OCI-LY1 (cell line): ENCODE data around the gene CSAD.

Experiments
- H2AFZ ChIP-seq: fragments of 200-600 bp; sonication (generic), shearing (Covaris generic); 2 replicates; pipeline ENCODE4 v1.6.0; 2014; ENCODE audit warnings: antibody characterized with exemption, mild to moderate bottlenecking, low read length
- H3F3A ChIP-seq: fragments of 200-600 bp; sonication (generic), shearing (Covaris generic); 2 replicates; pipeline ENCODE4 v1.6.0; 2014; ENCODE audit warnings: mild to moderate bottlenecking, antibody characterized with exemption, low read length, moderate library complexity; ENCODE audit not compliant: insufficient read depth
- H3K27ac ChIP-seq: fragments of 200-600 bp; sonication (generic); 2 replicates; pipeline ENCODE4 v1.5.1; 2014; ENCODE audit warnings: low read length, mixed run types, mild to moderate bottlenecking, low read depth; ENCODE audit not compliant: poor library complexity, severe bottlenecking
- H3K27me3 ChIP-seq: fragments of 200-600 bp; sonication (generic); 2 replicates; pipeline ENCODE4 v1.6.0; 2014; ENCODE audit warnings: antibody characterized with exemption, mild to moderate bottlenecking, low read length, moderate library complexity; ENCODE audit not compliant: insufficient read depth
- H3K36me3 ChIP-seq: fragments of 200-600 bp; sonication (generic); 2 replicates; pipeline ENCODE4 v1.6.1; 2014; ENCODE audit warnings: mild to moderate bottlenecking, antibody characterized with exemption, low read length, moderate library complexity, mixed read lengths; ENCODE audit not compliant: insufficient read depth
- H3K4me1 ChIP-seq: fragments of 200-600 bp; sonication (generic); 2 replicates; pipeline ENCODE4 v1.5.1; 2014; ENCODE audit warnings: mild to moderate bottlenecking, low read length, moderate library complexity; ENCODE audit not compliant: insufficient read depth, severe bottlenecking
- H3K4me2 ChIP-seq: fragments of 200-600 bp; sonication (generic), shearing (Covaris generic); 2 replicates; pipeline ENCODE4 v1.6.1; 2014; ENCODE audit warnings: low read length
- H3K4me3 ChIP-seq: fragments of 200-600 bp; sonication (generic); 2 replicates; pipeline ENCODE4 v1.5.1; 2014; ENCODE audit warnings: low read length, low read depth, mild to moderate bottlenecking, mixed read lengths; ENCODE audit not compliant: poor library complexity, severe bottlenecking
- H3K79me2 ChIP-seq: fragments of 200-600 bp; shearing (Covaris generic); 2 replicates; pipeline ENCODE4 v1.6.1; 2016; ENCODE audit warnings: mixed run types, low read length, mixed read lengths; ENCODE audit not compliant: insufficient read depth
- H3K9ac ChIP-seq: fragments of 200-600 bp; sonication (generic), shearing (Covaris generic); 2 replicates; pipeline ENCODE4 v1.6.1; 2014; ENCODE audit warnings: mild to moderate bottlenecking, low read length, mixed read lengths
- H3K9me2 ChIP-seq: fragments of 200-600 bp; sonication (generic), shearing (Covaris generic); 2 replicates; pipeline ENCODE4 v1.6.1; 2014; ENCODE audit warnings: low read depth, mild to moderate bottlenecking, low read length, mixed read lengths
- H3K9me3 ChIP-seq: fragments of 200-600 bp; shearing (Covaris generic); 2 replicates; pipeline ENCODE4 v1.6.1; 2014; ENCODE audit warnings: low read length, mixed read lengths
- H4K20me1 ChIP-seq: fragments of 200-600 bp; sonication (generic), shearing (Covaris generic); 2 replicates; pipeline ENCODE4 v1.6.0; 2016; ENCODE audit warnings: mild to moderate bottlenecking, low read length; ENCODE audit not compliant: insufficient read depth
- EZH2 ChIP-seq: fragments of 200-600 bp; sonication (generic), shearing (Covaris generic); IDR thresholded peaks from 2 replicates; pipeline ENCODE4 v1.8.0; 2017; ENCODE audit warnings: borderline replicate concordance, mixed run types, mild to moderate bottlenecking, antibody characterized with exemption, low read length, moderate library complexity, mixed read lengths
- TF ChIP-seq, protein P1 (sequence below): fragments of 200-600 bp; sonication (generic), shearing (Covaris generic); IDR thresholded peaks from 2 replicates; pipeline ENCODE4 v1.5.1; 2017; ENCODE audit warnings: mild to moderate bottlenecking, antibody characterized with exemption, low read length, moderate library complexity, mixed read lengths

Gene CSAD

DNA sequence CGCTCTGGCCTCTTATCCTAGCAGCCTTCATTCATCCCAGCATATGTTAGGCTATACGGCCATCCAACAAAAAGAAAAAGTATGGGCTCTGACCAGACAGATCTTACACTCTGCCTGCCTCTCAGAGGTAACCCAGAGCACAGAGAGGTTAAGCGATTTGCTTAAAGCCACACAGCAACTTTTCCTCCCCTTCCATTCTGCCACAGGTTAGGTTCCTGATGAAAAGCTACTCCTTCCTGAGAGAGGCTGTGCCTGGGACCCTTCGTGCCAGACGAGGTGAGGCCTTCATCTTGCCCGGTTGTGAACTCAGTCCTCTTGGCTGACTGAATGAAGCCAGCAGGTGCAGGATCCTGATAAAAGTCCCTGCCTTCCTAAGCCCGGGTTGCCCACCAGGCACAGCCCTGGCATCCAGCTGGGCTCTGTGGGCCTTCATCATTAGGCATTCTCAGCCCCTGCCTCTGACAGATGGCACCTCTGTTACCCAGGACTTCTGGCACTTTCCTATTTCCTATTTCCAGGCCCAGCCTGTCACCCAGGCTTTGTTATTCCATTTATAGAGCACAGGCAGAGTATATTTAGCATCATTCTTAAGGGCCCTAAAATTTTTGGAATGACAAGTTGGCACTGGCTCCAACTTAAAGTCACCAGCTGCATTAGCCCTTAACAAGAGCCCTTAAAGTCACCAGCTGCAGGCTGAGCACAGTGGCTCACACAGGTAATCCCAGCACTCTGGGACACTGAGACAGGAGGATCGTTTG lies 64.7 kb downstream of the CSAD start:
- no peak overlapping the region for H2AFZ ChIP-seq

DNA sequence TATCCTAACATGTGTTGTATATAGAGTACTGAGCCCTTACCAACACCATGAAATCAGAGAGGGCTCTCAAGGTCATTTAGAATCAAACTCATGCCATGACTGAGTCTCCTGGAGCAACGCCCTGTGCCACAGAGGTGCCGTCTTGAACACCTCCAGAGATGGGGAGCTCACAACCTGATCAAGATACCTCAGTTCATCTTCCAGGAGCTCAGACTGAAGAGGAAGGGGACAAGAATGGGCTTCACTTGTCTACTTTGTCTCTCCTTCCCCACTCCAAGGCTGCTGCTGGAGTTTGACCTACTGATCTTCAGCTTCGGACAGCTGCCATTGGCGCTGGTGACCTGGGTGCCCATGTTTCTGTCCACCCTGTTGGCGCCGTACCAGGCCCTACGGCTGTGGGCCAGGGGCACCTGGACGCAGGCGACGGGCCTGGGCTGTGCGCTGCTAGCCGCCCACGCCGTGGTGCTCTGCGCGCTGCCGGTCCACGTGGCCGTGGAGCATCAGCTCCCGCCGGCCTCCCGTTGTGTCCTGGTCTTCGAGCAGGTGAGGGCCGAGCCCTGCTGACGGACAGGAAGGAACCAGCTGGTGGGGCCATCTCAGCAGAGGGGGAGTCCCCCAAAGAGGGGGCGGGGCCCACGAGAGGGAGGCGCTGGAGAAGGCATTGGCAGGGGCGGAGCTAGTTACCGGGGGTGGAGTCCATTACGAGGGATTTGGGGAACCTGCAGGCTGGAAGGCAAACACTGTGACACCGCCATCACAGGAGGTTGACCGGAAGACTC lies 65.4 kb downstream of the CSAD start:
- H3K79me2 ChIP-seq: no peaks in the 10 kb centered on the region
- H4K20me1 ChIP-seq: no peaks in the 10 kb centered on the region
- H3K27me3 ChIP-seq: no peaks in the 10 kb centered on the region
- TF ChIP-seq, protein P1, sequence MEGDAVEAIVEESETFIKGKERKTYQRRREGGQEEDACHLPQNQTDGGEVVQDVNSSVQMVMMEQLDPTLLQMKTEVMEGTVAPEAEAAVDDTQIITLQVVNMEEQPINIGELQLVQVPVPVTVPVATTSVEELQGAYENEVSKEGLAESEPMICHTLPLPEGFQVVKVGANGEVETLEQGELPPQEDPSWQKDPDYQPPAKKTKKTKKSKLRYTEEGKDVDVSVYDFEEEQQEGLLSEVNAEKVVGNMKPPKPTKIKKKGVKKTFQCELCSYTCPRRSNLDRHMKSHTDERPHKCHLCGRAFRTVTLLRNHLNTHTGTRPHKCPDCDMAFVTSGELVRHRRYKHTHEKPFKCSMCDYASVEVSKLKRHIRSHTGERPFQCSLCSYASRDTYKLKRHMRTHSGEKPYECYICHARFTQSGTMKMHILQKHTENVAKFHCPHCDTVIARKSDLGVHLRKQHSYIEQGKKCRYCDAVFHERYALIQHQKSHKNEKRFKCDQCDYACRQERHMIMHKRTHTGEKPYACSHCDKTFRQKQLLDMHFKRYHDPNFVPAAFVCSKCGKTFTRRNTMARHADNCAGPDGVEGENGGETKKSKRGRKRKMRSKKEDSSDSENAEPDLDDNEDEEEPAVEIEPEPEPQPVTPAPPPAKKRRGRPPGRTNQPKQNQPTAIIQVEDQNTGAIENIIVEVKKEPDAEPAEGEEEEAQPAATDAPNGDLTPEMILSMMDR: no peak
- TF ChIP-seq EZH2: no peak
- H2AFZ ChIP-seq: no peak overlapping the region
- peak overlapping the region; percentile 54 for H3K27ac ChIP-seq
- no peak overlapping the region for H3K4me2 ChIP-seq
- peaks cover 22% of the 10 kb centered on the region for H3K4me1 ChIP-seq
- H3K4me3 ChIP-seq: no peak overlapping the region
- no peaks in the 10 kb centered on the region for H3K9me3 ChIP-seq
- no peaks in the 10 kb centered on the region for H3K9me2 ChIP-seq
- no peak overlapping the region for H3K9ac ChIP-seq
- no peaks in the 10 kb centered on the region for H3K36me3 ChIP-seq
- H3F3A ChIP-seq: no peaks in the 10 kb centered on the region

More for the DNA sequence above, 64.7 kb downstream of the CSAD start:
- Histone ChIP-seq H3K4me3 (no peak overlapping the region), H3K27ac (no peak overlapping the region), H3K9me2 (no peaks in the 10 kb centered on the region), H3K9me3 (no peaks in the 10 kb centered on the region), H3F3A (no peaks in the 10 kb centered on the region), H4K20me1 (no peaks in the 10 kb centered on the region), H3K36me3 (no peaks in the 10 kb centered on the region), H3K27me3 (no peaks in the 10 kb centered on the region), H3K9ac (no peak overlapping the region), H3K4me1 (peaks cover 22% of the 10 kb centered on the region), H3K79me2 (no peaks in the 10 kb centered on the region), H3K4me2 (no peak overlapping the region)
- no peak for TF ChIP-seq EZH2
- TF ChIP-seq, protein P1: no peak

DNA sequence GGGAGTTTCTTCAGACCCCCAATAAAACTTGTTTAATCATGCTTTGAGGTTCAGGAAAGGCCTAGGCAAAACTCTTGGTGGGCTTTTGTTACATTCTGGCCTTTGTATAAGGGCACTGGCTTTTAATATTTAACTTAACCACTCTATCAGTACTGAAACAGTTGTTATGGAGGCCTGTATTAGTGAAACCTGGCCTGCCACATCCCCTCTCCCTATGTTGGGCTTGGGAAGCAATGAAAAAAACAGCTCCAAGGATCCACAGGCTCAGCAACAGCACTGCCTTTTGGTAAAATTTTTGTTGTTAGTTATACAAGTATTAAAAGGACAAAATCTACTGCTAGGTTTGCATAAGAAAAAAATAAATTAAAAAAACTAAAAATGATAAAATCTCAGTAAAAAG lies 66.8 kb downstream of the CSAD start:
- Histone ChIP-seq H2AFZ (no peak overlapping the region), H3K27me3 (no peaks in the 10 kb centered on the region), H3F3A (no peaks in the 10 kb centered on the region), H3K9me3 (no peaks in the 10 kb centered on the region), H3K36me3 (no peaks in the 10 kb centered on the region), H3K4me1 (peaks cover 22% of the 10 kb centered on the region), H3K4me2 (no peak overlapping the region), H3K9ac (no peak overlapping the region), H3K9me2 (no peaks in the 10 kb centered on the region), H3K27ac (peak overlapping the region; percentile 54), H3K79me2 (no peaks in the 10 kb centered on the region), H4K20me1 (no peaks in the 10 kb centered on the region), H3K4me3 (no peak overlapping the region)
- TF ChIP-seq EZH2: no peak
- TF ChIP-seq, protein P1: no peak
